PFSK-1 (cell line): ENCODE results near the gene MOB3A.

Source experiments
- FOXP2 ChIP-seq: optimal IDR thresholded peaks from 2 replicates; pipeline ENCODE3; 2011; ENCODE audit warnings: borderline replicate concordance, control low read depth, inconsistent platforms; ENCODE audit not compliant: insufficient read depth; ENCODE audit errors: extremely low read length, extremely low read depth
- POLR2AphosphoS5 ChIP-seq: IDR thresholded peaks from 2 replicates; pipeline ENCODE4 v1.6.1; 2012; ENCODE audit warnings: low read depth, mild to moderate bottlenecking, control low read depth, low read length, moderate library complexity
- REST ChIP-seq, 2 experiments: IDR thresholded peaks; 2 replicates each; pipeline versions ENCODE4 v1.6.1 to v1.8.0; 2011 to 2012; ENCODE audit warnings: low read depth in 2 of 2, low read length in 2 of 2, control low read depth in 1 of 2, inconsistent platforms in 1 of 2, mild to moderate bottlenecking in 1 of 2, moderate library complexity in 1 of 2; ENCODE audit not compliant: insufficient read depth in 1 of 2
- SIN3A ChIP-seq: IDR thresholded peaks from 2 replicates; pipeline ENCODE4 v1.6.1; 2012; ENCODE audit warnings: mild to moderate bottlenecking, low read length, moderate library complexity, borderline replicate concordance; ENCODE audit not compliant: insufficient read depth
- TAF1 ChIP-seq: IDR thresholded peaks from 2 replicates; pipeline ENCODE4 v1.6.1; 2012; ENCODE audit warnings: low read length, control low read depth, borderline replicate concordance; ENCODE audit not compliant: insufficient read depth

Gene MOB3A

GRCh38 chr19:2057484-2058469 lies 38.3 kb downstream of the MOB3A start:
- TF ChIP-seq SIN3A (no peak), REST (IDR thresholded peaks at IDR 0.05; ENCODE audit: insufficient read depth in 1 of 2, low read depth in 2 of 2, low read length in 2 of 2) (no peak), TAF1 (no peak), POLR2AphosphoS5 (no peak), FOXP2 (no peak)

- no peak for TF ChIP-seq POLR2AphosphoS5
- no peak for TF ChIP-seq FOXP2
- TF ChIP-seq TAF1, result no peak
- no peak for TF ChIP-seq REST (IDR thresholded peaks at IDR 0.05; ENCODE audit: insufficient read depth in 1 of 2, low read depth in 2 of 2, low read length in 2 of 2)
- no peak for TF ChIP-seq SIN3A
Measured at GRCh38 chr19:2056837-2057192, 39.3 kb downstream of the MOB3A start.

GRCh38 chr19:2055931-2056836 lies 39.9 kb downstream of the MOB3A start:
- TF ChIP-seq SIN3A (no peak), REST (IDR thresholded peaks at IDR 0.05; ENCODE audit: insufficient read depth in 1 of 2, low read depth in 2 of 2, low read length in 2 of 2) (0 out of 4 replicates have a peak, but pooled peaks of 1 of the 2 experiments have one; percentile 28), TAF1 (peak; percentile 55; the same call in 1 of the 2 replicates), FOXP2 (peak; percentile 65), POLR2AphosphoS5 (peak; percentile 56)

GRCh38 chr19:2054763-2055162 lies 41.4 kb downstream of the MOB3A start:
- TF ChIP-seq REST (IDR thresholded peaks at IDR 0.05; ENCODE audit: insufficient read depth in 1 of 2, low read depth in 2 of 2, low read length in 2 of 2) (no peak), FOXP2 (no peak), SIN3A (no peak), POLR2AphosphoS5 (no peak), TAF1 (no peak)
